HG02798 (cell line): ENCODE measurements around the gene MIS12.

Experiments used
- ATAC-seq: cut with Tn5 transposase; IDR thresholded peaks from one replicate; pipeline ENCODE4 v1.9.1; 2021; ENCODE audit warnings: mild to moderate bottlenecking; ENCODE audit not compliant: unreplicated experiment, poor library complexity

The MIS12 gene

DNA sequence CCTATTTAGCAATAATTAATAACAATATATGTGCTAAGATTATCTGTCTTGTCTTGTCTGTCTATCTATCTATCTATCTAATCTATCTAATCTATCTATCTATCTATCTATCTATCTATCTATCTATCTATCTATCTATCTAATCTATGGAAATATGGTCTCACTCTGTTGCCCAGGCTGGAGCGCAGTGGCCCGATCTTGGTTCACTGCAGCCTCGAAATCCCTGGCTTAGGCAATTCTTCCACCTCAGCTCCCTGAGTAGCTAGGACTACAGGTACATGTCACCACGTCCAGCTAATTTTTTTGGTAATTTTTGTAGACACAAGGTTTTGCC, 44.7 kb downstream of the MIS12 start:
- ATAC-seq, result no peak

DNA sequence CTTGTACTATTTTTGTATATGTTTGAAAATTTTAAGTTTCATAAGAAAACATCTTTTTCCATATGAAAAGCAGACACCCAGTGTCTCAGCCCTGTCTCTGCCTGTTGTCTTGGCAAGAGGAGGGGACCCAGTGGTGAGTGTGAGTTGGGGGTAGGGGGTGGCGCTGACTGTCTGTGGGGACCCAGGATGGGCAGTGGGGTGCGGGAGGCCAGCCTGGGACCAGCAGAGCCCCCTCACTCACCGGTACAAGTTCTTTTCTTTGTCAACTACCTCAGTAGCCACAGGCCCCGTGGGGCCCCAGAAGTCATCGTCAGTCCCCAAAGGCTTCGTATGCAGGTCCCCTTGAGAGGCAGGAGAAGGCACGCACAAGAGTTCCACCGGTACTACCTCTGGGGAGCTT, 46.2 kb downstream of the MIS12 start:
- ATAC-seq, result no peak

DNA sequence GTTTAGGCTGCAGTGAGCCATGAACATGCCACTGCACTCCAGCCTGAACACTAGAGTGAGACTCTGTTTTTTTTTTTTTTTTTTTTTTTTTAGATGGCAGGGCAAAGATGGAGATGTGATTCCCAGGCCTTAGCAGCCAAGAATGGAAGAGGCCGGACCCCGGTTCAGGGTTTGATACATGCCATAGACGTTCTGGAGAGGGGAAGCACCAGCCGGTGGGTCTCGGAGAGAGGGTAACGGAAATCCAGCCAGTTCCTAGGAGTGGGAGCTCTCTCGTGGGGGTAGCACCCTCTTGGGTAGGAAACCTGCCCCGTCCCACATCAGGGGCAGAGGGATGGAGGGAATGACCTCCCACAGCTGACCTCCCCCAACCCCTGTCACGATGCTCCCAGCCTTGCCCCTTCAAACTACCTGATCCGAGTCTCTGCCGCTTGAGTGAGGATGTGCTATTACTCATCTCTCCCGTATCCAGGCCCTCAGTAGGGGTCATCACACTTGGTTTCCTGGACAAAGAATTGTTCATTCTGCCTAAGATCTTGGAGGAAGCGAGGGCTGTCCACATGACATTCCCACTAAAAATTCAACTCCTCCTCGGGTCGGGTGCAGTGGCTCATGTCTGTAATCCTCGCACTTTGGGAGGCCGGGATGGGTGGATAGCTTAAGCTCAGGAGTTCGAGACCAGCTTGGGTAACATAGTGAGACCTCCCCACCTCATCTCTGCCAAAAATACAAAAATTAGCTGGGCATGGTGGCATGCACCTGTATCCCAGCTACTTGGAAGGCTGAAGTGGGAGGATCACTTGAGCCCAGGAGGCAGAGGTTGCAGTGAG, 47.3 kb downstream of the MIS12 start:
- ATAC-seq, result no peak

DNA sequence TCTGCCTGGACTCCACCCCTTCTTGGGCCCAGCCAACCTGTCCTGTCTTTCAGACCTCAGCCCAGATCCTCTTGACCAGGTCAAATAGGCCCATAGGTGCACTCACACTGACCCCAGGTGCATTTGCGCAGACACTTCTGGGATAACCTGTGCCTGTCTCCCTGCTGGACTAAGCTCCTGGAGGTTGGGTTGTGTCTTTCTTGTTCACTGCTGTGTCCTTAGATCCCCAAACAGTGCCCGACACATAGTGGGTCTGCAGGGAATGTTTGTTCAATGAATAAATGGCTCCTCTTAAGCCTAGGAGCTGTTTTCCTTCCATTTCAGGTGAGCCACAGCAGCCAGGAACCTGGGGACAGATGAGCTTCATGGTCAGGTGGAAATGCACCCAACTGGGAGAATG, 49.1 kb downstream of the MIS12 start:
- no peak for ATAC-seq

DNA sequence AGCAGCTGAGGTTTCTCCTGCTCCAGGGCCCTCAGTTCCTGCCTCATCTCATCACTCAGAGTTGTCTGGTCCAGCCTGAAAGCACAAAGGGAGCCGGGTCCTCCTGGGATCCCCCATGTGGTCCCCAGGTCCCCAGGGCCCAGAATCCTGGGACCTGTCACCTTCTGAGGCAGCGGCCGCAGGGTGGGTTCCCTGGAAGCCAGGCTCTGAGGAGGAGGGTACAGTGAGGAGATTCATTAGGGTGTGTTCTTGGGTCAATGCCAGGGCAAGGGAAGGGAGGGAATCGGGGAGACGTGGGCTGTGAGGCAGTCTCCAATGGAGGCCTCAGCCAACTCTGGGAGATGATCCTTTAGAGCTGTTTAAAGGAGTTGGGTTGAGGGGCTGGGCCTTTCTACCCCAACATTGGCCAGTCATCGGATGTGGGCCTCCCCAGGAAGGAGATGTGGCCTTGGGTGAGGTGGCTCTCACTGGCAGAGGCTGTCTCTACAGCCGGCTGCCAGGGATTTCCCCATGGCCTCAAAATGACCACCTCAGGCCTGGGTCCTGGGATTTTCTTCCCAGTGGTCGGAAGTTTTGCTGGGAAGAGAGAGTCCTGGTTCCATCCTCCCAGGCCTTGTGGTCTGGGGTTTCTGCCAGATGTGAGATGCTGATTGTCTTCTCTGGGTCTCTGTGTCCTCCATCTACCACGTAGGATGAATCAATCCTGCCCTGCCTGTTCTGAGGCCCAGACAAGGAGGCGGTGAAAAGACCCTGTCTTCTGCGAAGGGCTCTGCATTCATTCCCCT, 50.7 kb downstream of the MIS12 start:
- ATAC-seq, result no peak

DNA sequence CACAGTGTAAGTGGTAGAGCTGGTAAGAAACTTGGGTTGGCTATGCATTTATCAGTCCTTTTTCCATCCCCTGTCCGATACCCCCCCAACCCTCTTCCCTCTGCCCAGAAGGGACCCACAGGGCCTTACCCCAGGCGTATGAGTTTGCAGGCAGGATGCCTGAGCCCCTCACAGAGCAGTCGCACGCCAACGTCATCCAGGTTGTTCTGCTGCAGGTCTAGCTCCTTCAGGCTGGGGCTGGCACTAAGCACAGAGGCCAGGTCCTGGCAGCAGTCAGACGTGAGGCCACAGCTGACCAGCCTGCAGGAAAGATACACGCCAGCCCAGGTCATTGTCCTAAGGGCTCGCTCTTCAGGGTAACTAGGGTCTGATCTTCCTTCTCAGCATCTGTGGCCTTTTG, 52.9 kb downstream of the MIS12 start:
- no peak for ATAC-seq

DNA sequence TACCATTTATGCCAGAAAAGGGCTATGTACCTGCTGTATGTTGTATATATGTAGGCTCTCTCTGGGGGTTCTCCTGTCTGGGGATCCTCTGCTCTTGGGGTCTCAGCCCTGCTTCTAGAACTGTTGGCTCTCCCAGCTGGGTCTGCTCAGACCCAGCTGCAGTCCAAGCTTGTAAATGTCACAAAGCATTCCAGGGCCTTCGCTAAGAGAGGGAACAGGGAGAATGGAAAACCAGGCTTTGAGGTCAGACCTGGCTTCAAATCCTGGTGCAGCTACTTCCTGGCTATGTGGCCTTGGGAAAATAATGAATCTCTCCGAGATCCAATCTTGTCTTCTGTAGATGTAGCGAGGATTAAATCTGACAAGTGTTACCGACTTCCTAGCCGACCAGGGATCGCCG, 54.0 kb downstream of the MIS12 start:
- no peak for ATAC-seq
